Daoy (cell line): ENCODE data around the gene ZP2. TPM values are rescaled to one million over a fixed set of nuclear protein-coding genes. Genes with fewer than 3 reads are reported as not detected.
A peak's percentile ranks its signal among the peaks of the same experiment; 100 is the strongest.
"Not testable (repeated sequence)": the region's sequence is repeated elsewhere in the genome, so short reads cannot be mapped to it uniquely, and the experiment has no call there.

ENCODE experiments used
- DNase-seq: peaks from one replicate; pipeline ENCODE4 v3.0.0-alpha.2; 2015; ENCODE audit warnings: low read depth
- total RNA-seq: library from RNA; depleted of rRNA; stranded (reverse); fragments of >200 nt; shearing (Covaris generic); gene quantifications from 2 replicates; pipeline ENCODE4 v1.2.3, GENCODE V29; 2014

The ZP2 gene
- total RNA-seq, 1 experiment from 2014 or later, result not detected

DNA sequence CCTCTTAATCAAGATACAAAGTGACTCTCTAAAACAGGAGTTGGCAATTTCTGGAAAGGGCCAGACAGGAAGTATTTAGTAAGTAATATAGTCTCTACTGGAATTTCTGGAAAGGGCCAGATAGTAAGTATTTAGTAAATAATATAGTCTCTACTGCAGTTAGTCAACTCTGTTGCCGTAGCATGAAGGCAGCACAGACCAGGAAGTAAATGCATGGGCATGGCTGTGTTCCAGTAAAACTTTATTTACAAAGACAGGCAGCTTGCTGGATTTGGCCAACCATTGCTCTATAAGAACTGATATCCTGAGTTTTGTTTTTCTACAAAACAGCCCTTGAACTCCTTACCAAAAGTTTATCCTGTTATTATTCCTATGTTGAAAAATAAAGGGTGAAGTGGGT lies 36.0 kb downstream of the ZP2 start:
- DNase-seq, result no peak

- no peak for DNase-seq
Observed at GRCh38 chr16:21172650-21173049, 38.7 kb downstream of the ZP2 start.

GRCh38 chr16:21170116-21170515 lies 41.3 kb downstream of the ZP2 start:
- DNase-seq, result not testable (repeated sequence)

GRCh38 chr16:21169249-21169981 lies 42.0 kb downstream of the ZP2 start:
- DNase-seq, result no peak

GRCh38 chr16:21167929-21168602 lies 43.3 kb downstream of the ZP2 start:
- no peak for DNase-seq

DNA sequence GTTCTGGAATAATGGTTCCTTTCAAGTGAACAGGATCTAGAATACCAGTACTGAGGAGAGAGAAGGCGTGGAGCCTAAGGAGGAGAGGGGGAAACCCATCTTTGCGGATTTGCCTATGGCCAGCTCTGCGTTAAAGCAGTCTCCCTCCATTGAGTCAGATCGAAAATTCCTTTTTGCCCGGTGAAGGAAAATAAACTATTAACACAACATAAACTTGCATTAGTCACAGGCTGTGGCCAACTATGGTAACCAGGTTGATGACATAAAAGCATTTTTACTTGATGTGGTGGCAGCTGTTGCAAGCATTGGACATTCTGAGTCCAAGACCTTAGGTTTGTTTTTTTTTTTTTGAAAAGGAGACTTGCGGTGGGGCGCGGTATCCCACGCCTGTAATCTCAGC lies 44.0 kb downstream of the ZP2 start:
- peak; percentile 89 for DNase-seq

GRCh38 chr16:21166561-21166961 lies 44.8 kb downstream of the ZP2 start:
- peak; percentile 19 for DNase-seq

DNA sequence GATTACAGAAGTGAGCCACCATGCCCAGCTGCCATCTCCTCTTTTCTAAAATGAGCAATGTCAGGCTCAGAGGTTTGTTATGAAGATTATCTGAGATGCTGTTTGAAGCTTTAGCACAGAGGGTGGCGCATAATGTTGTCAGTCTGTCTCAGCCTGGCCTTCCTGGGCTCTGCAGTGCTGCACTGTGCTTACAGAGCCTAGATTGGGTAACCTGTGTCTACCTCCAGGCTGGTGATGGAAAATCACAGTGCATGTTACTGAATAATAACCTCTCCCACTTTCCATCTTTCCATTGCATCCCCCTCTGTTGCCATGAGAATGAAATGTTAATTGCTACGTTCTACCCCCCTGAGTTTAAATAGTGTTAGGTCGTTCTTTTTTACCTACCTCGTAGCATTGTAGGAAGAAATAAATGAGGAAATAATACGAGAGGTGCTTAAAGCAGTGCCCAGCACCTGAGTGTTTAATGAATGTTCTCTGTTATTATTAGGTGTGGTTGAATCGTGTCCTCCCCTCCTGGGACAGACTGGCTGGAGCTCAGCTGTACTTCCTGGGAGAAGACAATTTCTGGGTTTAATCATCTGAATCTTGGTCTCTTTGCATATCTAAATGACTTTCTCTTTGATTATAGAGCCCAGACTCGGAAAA lies 46.7 kb downstream of the ZP2 start:
- DNase-seq, result no peak

DNA sequence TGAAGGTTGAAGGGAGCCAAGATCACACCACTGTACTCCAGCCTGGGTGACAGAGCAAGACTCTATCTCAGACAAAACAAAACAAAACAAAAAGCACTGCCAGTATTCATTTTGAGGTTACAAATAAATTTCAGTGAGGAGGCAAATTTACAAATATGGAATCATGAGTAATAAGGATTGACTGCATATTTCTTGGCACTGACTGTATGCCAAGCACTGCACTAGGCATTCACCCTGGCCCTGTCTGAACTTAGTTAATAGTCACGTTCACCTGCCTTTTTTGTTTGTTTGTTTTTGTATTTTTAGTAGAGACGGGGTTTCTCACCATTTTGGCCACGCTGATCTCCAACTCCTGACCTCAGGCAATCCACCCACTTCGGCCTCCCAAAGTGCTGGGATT lies 47.8 kb downstream of the ZP2 start:
- DNase-seq, result no peak

DNA sequence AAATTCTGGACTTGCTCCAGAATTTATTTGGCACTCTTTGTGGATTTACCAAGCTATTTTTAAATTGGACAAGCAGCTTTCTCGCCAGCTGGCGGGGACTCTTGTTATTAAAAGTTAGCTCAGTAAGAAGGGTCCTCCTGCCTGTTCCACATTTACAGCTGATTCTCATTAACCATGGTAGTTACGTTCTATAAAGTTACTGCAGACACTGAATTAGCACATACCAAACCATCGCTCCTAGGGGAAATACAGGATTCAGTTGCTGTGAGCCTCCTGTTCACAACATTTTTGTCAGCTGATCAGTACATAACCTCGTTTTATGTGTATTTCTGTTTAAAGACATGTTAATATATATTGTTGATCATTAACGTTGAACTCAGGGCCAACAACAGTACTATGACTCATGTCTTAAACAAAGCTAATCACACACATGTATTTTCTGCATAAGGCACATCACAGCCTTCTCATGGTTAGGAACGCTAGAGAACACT lies 48.7 kb downstream of the ZP2 start:
- DNase-seq, result no peak

DNA sequence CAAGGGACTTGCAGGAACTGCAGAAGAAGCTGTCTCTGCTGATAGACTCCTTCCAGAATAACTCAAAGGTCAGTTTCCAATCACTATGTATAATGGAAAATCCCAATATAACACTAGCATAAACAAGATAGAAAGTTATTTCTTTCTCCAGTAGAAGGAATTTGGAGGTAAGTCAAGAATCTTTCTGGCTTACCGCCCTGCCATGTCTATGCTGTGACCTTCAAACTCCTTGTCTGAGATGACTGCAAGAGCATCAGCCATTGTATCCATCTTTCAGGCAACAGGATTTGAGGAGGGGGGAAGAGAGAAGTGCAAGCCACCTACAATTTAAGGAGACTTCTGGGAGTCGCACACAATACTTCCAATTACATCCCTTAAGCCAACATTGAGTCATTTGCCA lies 50.2 kb downstream of the ZP2 start:
- DNase-seq, result no peak

DNA sequence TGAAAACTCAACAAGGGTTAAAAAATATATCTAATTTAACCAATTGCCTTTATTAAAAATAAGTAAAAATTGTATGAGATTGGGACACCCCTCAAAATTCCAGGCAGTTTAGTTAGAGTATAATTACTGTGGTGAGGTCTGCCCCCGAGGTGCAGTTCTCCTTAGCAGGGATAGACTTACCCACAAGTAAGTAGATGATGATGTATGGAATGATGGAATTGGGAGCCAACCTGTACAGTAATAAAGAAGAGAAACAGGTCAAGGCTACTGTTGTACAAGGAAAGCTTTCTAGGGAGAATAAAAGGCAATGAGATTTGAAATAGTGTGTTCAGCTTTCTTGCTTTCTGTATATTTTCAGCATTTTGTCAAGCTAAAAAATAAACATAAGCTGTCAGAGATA lies 51.1 kb downstream of the ZP2 start:
- no peak for DNase-seq

DNA sequence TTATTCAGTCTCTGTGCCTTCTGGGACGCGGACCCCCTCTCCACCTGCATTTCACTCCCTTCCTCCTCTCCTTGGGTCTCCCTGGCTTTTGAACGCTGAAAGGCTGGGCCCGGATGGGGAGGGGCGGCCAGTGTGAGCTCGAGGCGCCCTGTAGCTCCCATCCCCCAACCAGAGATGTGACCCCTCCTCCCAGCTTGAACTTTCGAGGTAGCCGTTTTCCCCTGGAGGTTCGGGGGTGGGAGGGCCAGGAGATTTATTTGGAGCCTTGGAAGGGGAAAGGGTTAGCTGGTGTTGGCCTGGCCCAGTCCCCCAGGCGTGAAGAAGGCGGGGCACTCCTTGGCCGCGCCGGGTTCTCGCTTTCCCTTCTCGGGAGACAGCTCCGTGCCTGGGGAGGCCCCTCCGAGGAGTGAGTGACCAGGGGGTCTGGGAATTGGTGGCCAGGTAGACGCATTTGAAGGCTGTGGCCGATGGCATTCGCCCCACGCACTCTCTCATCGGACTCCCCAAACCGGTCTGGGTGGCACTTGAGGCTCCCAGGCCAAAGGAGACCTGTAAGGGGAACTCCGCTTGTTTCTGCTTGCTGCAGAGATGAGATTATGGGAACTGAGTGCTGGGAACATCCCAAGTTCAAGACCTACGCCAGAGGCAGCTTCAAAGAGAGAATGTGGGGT lies 52.0 kb downstream of the ZP2 start:
- DNase-seq, result no peak

DNA sequence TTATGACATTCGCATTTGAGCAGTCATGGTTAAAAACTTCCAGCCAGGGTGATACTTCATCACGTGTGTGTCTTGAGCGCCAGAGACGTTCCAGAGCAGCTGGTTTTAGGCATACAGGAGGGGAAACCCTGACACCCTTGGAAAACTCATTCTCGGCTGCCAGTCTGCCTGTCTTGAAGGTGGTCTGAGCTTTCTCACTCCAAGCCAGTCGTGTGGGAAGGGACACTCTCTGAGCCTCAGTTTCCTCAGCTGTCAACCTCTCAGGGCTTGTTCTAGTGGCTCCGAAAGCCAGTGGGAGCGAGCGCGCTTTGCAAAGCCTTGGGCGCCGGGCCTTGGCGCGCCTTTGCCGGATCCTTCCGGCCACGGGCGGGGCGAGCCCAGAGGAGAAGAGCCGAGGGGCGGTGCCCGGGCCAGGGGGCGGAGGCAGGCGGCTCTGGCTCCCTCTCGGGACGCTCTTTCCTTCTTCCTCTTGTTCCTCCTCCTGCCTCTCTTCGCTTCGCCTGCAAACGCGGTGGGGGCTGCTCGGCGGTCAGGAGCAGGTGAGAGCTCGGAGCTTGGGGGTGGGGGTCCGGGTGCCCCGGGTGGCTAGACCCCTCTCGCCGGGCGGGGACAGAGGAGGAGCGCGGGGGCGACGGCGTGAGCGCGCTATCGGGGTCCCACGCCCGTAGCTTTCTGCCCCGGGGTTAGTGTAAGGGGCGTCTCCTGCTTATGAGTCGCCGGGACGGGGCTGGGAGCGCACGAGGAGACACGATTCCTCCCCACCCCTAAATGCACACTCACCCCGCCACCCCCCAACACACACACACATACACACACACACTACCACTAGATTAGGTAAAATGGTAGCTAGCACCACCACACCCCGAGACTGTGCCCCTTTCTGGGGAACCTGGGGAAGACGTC lies 52.9 kb downstream of the ZP2 start, which contains the start of gene LDAF1:
TSS of gene LDAF1 (plus strand) at position 467 of the 903 bp plus-strand sequence. CDS start 2,509 bp downstream, outside the sequence.
- peak; percentile 87 for DNase-seq

GRCh38 chr16:21157632-21158031 lies 53.7 kb downstream of the ZP2 start:
- DNase-seq, result no peak

- DNase-seq, result peak; percentile 47
Observed at GRCh38 chr16:21156767-21157467, 54.5 kb downstream of the ZP2 start.

- not testable (repeated sequence) for DNase-seq
Observed at GRCh38 chr16:21156011-21156410, 55.4 kb downstream of the ZP2 start.

- DNase-seq, result not testable (repeated sequence)
Observed at GRCh38 chr16:21153124-21153729, 58.1 kb downstream of the ZP2 start.

DNA sequence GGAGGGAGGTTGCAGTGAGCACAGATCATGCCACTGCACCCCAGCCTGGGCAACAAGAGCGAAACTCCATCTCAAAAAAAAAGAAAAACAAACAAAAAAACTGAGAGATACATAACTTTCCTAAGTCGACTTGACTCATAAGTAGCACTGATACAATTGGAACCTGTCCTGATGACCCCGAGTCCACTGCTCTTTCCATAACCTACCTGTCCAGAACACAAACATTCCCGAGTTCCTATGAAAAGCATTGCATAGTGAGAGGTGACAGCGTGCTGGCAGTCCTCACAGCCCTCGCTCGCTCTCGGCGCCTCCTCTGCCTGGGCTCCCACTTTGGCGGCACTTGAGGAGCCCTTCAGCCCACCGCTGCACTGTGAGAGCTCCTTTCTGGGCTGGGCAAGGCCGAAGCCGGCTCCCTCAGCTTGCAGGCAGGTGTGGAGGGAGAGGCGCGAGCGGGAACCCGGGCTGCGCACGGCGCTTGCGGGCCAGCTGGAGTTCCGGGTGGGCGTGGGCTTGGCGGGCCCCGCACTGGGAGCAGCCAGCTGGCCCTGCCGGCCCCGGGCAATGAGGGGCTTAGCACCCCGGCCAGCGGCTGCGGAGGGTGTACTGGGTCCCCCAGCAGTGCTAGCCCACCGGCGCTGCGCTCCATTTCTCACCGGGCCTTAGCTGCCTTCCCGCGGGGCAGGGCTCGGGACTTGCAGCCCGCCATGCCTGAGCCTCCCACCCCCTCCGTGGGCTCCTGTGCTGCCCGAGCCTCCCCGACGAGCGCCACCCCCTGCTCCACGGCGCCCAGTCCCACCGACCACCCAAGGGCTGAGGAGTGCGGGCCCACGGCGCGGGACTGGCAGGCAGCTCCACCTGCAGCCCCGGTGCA lies 59.0 kb downstream of the ZP2 start:
- DNase-seq, result not testable (repeated sequence)
